ENCODE data around the gene NCOA1.

GRCh38 chr2:24452502-24452885 is 38.6 kb upstream of the NCOA1 start:
- TF ChIP-seq SPI1 (IDR thresholded peaks at IDR 0.05; ENCODE audit: borderline replicate concordance, insufficient read depth, low read depth, low read length) (no peak), POLR2AphosphoS5 (IDR thresholded peaks at IDR 0.05; ENCODE audit: low read length) (no peak), TAF1 (IDR thresholded peaks at IDR 0.05; ENCODE audit: borderline replicate concordance, low read depth, low read length) (no peak)

All from GM12878 (cell line).